GM12878 (cell line): ENCODE measurements around the gene COIL.

Experiments used
- ASH2L ChIP-seq: fragments of 300-600, 200-600 bp; sonication (generic); IDR thresholded peaks from 2 replicates; pipeline ENCODE4 v1.6.1; 2017; ENCODE audit warnings: low read depth, mild to moderate bottlenecking, borderline replicate concordance
- BHLHE40 ChIP-seq, 2 experiments: fragments of 450-650 bp in 1 of 2; IDR thresholded peaks; 2 replicates each; pipeline ENCODE4 v1.6.1; 2011 to 2017; ENCODE audit warnings: low read depth in 2 of 2, borderline replicate concordance in 1 of 2, improper control_type of control experiment in 1 of 2, low read length in 1 of 2, mild to moderate bottlenecking in 1 of 2
- E4F1 ChIP-seq: fragments of 450-650 bp; IDR thresholded peaks from 2 replicates; pipeline ENCODE4 v1.6.1; 2018; ENCODE audit warnings: borderline replicate concordance, mild to moderate bottlenecking; ENCODE audit not compliant: partially characterized antibody
- EZH2 ChIP-seq: IDR thresholded peaks from 2 replicates; pipeline ENCODE4 v1.6.1; 2012; ENCODE audit warnings: low read depth, mild to moderate bottlenecking, control low read depth, inconsistent platforms, low read length, borderline replicate concordance; ENCODE audit not compliant: control insufficient read depth
- FOS ChIP-seq: IDR thresholded peaks from 3 replicates; pipeline ENCODE4 v1.6.1; 2011; ENCODE audit warnings: borderline replicate concordance; ENCODE audit not compliant: insufficient read length; ENCODE audit errors: extremely low read depth
- POLR2A ChIP-seq: IDR thresholded peaks from 2 replicates; pipeline ENCODE4 v1.6.1; 2011; ENCODE audit warnings: low read depth, mild to moderate bottlenecking, low read length
- POLR2AphosphoS2 ChIP-seq: IDR thresholded peaks from 2 replicates; pipeline ENCODE4 v1.6.1; 2011; ENCODE audit warnings: low read depth, mild to moderate bottlenecking, low read length, improper control_type of control experiment, moderate library complexity
- POLR2AphosphoS5 ChIP-seq: IDR thresholded peaks from 2 replicates; pipeline ENCODE4 v1.6.1; 2011; ENCODE audit warnings: mild to moderate bottlenecking, low read length, inconsistent platforms
- SREBF1 ChIP-seq: IDR thresholded peaks from 2 replicates; pipeline ENCODE4 v1.6.1; 2012; ENCODE audit warnings: mild to moderate bottlenecking, low read length
- TAF1 ChIP-seq: IDR thresholded peaks from 2 replicates; pipeline ENCODE4 v1.6.1; 2011; ENCODE audit warnings: mild to moderate bottlenecking, low read depth, low read length, borderline replicate concordance
- YBX1 ChIP-seq: fragments of 450-650 bp; IDR thresholded peaks from 2 replicates; pipeline ENCODE4 v1.6.1; 2016; ENCODE audit warnings: antibody characterized with exemption
- TF ChIP-seq, protein P1 (sequence below), 3 experiments: IDR thresholded peaks in 2 of 3; conservative IDR thresholded peaks in 1 of 3; 2 replicates each; pipeline ENCODE4 v1.5.1; 2011; ENCODE audit warnings: low read depth in 3 of 3, low read length in 3 of 3, mild to moderate bottlenecking in 3 of 3, control low read depth in 2 of 3, moderate library complexity in 2 of 3, inconsistent platforms in 1 of 3, mixed read lengths in 1 of 3; ENCODE audit not compliant: control insufficient read depth in 2 of 3, insufficient read depth in 1 of 3; ENCODE audit errors: extremely low read depth in 1 of 3

DNA sequence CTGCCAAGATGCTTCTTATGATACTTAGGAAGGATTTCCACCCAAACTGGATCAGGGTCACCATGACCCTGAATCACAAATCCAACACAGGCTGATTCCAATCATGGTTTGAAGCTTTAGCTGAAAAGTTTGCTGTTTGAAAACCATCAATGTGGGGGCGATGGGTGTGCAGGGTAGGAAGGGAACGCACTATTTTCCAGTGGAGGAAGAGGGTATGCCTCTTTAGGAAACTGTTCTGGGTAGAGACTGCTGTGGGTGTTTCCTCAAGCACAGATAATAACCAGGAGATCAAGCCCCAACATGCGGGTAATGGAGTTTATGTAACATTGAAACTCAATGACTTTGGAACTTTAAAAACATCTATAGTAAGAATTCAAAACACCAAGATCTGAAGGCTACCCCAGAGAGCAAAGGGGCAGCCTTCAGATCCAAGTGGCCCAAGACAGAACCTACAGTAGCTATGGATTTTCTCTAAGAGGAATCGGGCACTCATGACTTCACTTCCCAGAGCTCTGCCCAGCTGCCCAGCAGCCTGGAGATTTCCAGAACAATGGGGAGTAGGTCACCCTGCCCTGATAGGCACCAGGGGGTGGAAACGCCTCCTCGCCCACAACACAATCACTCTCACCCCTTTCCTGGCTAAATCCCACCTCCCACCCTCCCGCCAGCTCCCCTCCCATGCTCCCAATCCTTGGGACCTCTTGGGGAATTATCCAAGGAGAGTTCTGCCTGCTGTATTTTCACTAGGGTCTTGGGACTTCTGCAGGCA is 69.8 kb downstream of the COIL start:
- TF ChIP-seq EZH2: no peak
- TF ChIP-seq POLR2A: no peak
- no peak for TF ChIP-seq FOS
- TF ChIP-seq, protein P1, sequence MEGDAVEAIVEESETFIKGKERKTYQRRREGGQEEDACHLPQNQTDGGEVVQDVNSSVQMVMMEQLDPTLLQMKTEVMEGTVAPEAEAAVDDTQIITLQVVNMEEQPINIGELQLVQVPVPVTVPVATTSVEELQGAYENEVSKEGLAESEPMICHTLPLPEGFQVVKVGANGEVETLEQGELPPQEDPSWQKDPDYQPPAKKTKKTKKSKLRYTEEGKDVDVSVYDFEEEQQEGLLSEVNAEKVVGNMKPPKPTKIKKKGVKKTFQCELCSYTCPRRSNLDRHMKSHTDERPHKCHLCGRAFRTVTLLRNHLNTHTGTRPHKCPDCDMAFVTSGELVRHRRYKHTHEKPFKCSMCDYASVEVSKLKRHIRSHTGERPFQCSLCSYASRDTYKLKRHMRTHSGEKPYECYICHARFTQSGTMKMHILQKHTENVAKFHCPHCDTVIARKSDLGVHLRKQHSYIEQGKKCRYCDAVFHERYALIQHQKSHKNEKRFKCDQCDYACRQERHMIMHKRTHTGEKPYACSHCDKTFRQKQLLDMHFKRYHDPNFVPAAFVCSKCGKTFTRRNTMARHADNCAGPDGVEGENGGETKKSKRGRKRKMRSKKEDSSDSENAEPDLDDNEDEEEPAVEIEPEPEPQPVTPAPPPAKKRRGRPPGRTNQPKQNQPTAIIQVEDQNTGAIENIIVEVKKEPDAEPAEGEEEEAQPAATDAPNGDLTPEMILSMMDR (IDR thresholded peaks at IDR 0.05 in 2 of 3, conservative IDR thresholded peaks at IDR 0.05 in 1 of 3; ENCODE audit: control insufficient read depth in 2 of 3, extremely low read depth in 1 of 3, insufficient read depth in 1 of 3, low read depth in 3 of 3, low read length in 3 of 3): no peak
- no peak for TF ChIP-seq ASH2L
- TF ChIP-seq POLR2AphosphoS5: no peak
- TF ChIP-seq POLR2AphosphoS2: no peak
- no peak for TF ChIP-seq BHLHE40 (IDR thresholded peaks at IDR 0.05; ENCODE audit: borderline replicate concordance in 1 of 2, low read depth in 2 of 2, low read length in 1 of 2)
- no peak for TF ChIP-seq YBX1
- TF ChIP-seq E4F1: no peak
- TF ChIP-seq TAF1: no peak
- no peak for TF ChIP-seq SREBF1
